Cardiac fibroblast (primary cell): ENCODE measurements around the gene ARL13B.

Experiments used
- DNase-seq, 2 donors: peaks; one replicate each; pipeline versions ENCODE4 v3.0.0 to v3.0.0-alpha.2; 2010; ENCODE audit warnings: low read depth in 2 of 2
- H3K4me3 ChIP-seq, 2 donors: replicated peaks in 1 of 2; 1 replicate in 1 of 2; 2 replicates in 1 of 2; pipeline ENCODE4 v1.5.1; 2011; ENCODE audit warnings: low read depth in 2 of 2, low read length in 2 of 2, mild to moderate bottlenecking in 2 of 2, moderate library complexity in 1 of 2
- TF ChIP-seq, protein P1 (sequence below): IDR thresholded peaks from one replicate; pipeline ENCODE4 v1.5.1; 2011; ENCODE audit warnings: low read depth, mild to moderate bottlenecking, low read length, inconsistent platforms

Gene ARL13B

DNA sequence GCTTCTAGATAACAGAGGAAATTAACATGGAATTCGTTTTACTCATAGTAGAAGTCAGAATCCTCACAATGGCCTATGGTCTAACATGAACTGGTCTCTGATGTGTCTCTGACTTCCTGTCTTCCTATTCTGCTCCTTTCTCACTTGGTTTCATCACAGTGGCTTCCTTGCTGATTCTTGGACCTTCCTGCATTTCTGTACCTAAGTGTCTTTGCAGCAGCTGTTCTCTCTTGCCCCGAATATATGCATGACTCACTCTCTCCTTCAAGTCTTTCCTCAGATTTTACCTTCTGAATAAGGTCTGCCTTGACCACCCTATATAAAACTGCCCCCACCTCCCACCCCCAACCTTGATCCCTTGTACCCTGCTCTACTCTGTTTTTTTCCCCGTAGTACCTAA lies 14.1 kb downstream of the ARL13B start:
- DNase-seq, result peak; percentile 13 to 51
- no peak overlapping the region for H3K4me3 ChIP-seq
- TF ChIP-seq, protein P1, sequence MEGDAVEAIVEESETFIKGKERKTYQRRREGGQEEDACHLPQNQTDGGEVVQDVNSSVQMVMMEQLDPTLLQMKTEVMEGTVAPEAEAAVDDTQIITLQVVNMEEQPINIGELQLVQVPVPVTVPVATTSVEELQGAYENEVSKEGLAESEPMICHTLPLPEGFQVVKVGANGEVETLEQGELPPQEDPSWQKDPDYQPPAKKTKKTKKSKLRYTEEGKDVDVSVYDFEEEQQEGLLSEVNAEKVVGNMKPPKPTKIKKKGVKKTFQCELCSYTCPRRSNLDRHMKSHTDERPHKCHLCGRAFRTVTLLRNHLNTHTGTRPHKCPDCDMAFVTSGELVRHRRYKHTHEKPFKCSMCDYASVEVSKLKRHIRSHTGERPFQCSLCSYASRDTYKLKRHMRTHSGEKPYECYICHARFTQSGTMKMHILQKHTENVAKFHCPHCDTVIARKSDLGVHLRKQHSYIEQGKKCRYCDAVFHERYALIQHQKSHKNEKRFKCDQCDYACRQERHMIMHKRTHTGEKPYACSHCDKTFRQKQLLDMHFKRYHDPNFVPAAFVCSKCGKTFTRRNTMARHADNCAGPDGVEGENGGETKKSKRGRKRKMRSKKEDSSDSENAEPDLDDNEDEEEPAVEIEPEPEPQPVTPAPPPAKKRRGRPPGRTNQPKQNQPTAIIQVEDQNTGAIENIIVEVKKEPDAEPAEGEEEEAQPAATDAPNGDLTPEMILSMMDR, result no peak

DNA sequence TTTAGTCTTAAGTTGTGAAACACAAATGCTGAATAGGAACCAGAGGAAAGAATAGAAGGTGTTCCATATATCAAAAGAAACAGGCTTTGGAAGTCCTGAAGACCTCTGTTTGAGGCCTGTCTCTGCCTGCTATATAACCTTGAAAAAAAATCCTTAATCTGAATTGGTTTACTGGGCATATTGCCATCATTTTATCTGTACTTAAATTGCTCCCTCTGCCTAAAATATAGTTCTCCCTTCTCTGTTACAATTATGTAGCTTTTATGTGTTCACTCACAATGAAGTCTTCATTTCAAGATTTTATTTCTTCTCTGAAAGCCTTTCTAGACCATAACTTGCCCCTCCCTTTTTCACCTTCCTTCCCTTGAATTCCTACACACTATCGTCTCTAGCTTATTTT lies 21.2 kb downstream of the ARL13B start:
- TF ChIP-seq, protein P1, result no peak
- no peak overlapping the region for H3K4me3 ChIP-seq
- peak in 1 of 2 donors; percentile 55 for DNase-seq

DNA sequence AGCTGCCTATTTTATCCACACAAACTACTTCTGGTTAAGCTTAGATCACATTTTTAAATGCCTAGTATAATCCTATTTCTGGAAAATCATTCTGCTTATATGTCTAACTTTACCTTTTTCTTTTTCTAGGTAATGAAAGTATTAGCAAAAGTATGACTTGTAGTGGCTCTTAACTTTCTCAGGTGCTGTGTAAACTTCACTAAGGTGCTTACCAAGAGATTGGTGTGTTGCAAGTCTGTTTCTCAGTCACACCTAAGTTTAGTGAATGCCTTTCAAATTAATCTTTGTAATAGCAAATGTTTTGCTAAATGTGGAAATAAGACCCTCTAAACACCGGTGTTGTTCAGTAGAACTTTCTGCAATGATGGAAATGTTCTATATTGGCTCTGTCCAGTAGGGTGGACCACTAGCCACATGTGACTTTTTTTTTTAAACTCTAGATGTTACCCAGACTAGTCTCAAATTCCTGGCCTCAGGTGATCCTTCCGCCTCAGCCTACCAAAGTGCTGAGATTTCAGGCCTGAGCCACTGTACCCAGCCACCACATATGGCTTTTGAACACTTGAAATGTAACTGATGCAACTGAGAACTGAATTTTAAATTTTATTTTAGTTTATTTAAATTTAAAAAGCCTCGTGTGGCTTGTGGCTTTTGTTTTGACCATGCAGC lies 22.0 kb downstream of the ARL13B start:
- H3K4me3 ChIP-seq, result no peak overlapping the region
- DNase-seq, result no peak
- TF ChIP-seq, protein P1, result no peak

DNA sequence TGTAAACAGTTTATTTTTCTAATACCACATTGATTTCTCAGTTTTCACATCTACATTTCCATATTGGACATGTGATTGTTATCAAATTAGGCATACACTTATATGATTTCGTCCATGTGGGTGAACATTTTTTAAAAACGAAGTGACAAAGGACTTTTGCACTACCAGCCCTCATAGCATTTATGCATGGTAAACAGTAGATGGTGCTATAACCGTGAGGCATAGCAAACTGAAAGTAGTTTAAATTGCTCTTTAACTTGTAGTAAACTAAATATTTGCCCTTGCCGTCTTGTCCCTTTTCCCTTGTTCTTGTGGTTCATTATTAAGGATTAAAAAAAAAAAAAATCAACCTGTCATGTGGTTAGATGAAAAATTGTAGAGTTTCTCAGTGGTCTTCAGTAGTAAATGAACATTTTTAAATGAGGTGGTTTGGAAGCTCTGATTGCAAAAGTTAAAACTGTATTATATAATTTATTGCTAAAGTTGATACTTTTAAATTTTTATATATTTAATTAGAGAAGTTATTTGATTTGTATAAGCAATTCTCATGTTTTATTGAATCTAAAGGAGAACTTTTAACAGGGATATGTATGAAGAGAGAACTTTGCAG lies 24.5 kb downstream of the ARL13B start:
- H3K4me3 ChIP-seq, result peak overlapping the region in 1 of 2 donors; percentile 19
- DNase-seq, result peak; percentile 83 to 86
- TF ChIP-seq, protein P1, result peak; percentile 85

DNA sequence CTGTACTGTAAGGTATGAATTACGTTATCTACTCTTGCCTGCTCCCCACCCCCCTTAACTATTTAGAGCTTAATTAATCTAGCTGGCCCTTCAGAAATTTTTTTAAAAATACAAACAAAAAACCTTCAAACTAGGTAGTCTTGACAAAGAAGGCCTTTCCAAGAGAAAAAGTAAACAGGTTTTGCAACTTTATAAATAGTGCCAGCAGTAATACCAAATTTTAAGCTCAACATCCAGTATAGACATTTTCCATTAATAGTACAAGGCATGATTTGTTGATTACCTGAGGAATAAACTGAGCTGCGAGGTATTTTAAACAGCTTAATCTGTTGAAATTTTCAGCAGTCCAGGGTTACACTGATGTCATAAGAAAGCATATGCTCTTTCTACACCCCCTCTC lies 28.3 kb downstream of the ARL13B start:
- no peak for DNase-seq
- TF ChIP-seq, protein P1, result no peak
- H3K4me3 ChIP-seq, result no peak overlapping the region

DNA sequence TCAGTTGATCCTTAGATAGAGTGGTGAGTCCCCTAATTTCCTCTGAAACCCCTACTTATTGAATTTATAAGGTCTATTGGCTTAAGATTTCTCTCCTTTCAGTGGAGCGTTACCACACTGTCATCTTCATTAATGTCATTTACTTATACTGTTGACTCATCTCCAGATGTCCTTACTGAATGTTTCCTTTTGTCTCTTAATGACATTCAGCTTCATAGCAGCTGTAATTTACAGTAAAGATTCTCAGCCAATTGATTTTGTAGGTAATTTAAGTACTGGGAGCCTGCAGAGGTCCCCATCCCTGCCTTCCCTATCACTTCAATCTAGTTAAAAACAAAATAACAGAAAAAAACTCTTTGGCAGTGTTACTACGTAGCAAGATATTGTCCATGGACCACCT lies 29.7 kb downstream of the ARL13B start:
- H3K4me3 ChIP-seq, result no peak overlapping the region
- TF ChIP-seq, protein P1, result no peak
- DNase-seq, result no peak
